Fibroblast of villous mesenchyme (primary cell): Measurements from ENCODE around the gene ZEB1. TPM values are rescaled to one million over a fixed set of nuclear protein-coding genes. Genes with fewer than 3 reads are reported as not detected.

Source experiments
- DNase-seq: peaks from one replicate; pipeline ENCODE4 v3.0.0-alpha.2; 2010; ENCODE audit warnings: low read depth
- H3K4me3 ChIP-seq: 2 replicates; pipeline ENCODE4 v1.5.1; 2011; ENCODE audit warnings: low read depth, mild to moderate bottlenecking, low read length
- total RNA-seq: library from RNA; depleted of rRNA; stranded (reverse); fragments of >200 nt; gene quantifications from 2 replicates; pipeline ENCODE4 v1.2.3, GENCODE V29; 2012
- TF ChIP-seq, protein P1 (sequence below): IDR thresholded peaks from 2 replicates; pipeline ENCODE4 v1.5.1; 2012; ENCODE audit warnings: low read depth, mild to moderate bottlenecking, low read length; ENCODE audit not compliant: insufficient read depth

The ZEB1 gene
- total RNA-seq, 1 donor: 89.8 TPM

DNA sequence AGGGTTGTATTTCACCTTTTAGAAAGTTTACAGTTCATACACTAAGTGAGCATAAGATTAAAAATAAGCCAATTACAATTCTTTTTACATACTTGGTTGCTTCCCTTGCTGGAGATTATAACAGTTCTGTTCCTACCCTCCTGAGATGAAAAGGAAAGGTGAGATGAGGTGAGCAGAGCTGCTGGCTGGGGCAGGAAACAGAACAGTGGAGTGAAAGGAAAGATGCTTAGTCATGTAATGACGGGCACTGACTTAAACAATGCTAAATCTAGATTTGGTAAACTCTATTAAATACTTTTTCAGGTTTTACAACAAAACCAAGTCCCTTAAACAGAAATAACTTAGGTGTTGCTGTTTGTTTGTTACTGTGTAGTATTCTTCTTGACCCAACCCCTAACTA, 19.9 kb upstream of the ZEB1 start:
- no peak for DNase-seq
- TF ChIP-seq, protein P1, sequence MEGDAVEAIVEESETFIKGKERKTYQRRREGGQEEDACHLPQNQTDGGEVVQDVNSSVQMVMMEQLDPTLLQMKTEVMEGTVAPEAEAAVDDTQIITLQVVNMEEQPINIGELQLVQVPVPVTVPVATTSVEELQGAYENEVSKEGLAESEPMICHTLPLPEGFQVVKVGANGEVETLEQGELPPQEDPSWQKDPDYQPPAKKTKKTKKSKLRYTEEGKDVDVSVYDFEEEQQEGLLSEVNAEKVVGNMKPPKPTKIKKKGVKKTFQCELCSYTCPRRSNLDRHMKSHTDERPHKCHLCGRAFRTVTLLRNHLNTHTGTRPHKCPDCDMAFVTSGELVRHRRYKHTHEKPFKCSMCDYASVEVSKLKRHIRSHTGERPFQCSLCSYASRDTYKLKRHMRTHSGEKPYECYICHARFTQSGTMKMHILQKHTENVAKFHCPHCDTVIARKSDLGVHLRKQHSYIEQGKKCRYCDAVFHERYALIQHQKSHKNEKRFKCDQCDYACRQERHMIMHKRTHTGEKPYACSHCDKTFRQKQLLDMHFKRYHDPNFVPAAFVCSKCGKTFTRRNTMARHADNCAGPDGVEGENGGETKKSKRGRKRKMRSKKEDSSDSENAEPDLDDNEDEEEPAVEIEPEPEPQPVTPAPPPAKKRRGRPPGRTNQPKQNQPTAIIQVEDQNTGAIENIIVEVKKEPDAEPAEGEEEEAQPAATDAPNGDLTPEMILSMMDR: no peak
- H3K4me3 ChIP-seq: no peak overlapping the region

- DNase-seq: no peak
- H3K4me3 ChIP-seq: no peak overlapping the region
- TF ChIP-seq, protein P1: no peak
These were observed 15.8 kb upstream of the ZEB1 start for GRCh38 chr10:31303212-31303611.

GRCh38 chr10:31304291-31304970, 14.6 kb upstream of the ZEB1 start:
- no peak overlapping the region for H3K4me3 ChIP-seq
- DNase-seq: peak; percentile 80
- TF ChIP-seq, protein P1: no peak

- DNase-seq: no peak
- no peak overlapping the region for H3K4me3 ChIP-seq
- TF ChIP-seq, protein P1: no peak
These were observed 5.6 kb upstream of the ZEB1 start for GRCh38 chr10:31313396-31313795.

DNA sequence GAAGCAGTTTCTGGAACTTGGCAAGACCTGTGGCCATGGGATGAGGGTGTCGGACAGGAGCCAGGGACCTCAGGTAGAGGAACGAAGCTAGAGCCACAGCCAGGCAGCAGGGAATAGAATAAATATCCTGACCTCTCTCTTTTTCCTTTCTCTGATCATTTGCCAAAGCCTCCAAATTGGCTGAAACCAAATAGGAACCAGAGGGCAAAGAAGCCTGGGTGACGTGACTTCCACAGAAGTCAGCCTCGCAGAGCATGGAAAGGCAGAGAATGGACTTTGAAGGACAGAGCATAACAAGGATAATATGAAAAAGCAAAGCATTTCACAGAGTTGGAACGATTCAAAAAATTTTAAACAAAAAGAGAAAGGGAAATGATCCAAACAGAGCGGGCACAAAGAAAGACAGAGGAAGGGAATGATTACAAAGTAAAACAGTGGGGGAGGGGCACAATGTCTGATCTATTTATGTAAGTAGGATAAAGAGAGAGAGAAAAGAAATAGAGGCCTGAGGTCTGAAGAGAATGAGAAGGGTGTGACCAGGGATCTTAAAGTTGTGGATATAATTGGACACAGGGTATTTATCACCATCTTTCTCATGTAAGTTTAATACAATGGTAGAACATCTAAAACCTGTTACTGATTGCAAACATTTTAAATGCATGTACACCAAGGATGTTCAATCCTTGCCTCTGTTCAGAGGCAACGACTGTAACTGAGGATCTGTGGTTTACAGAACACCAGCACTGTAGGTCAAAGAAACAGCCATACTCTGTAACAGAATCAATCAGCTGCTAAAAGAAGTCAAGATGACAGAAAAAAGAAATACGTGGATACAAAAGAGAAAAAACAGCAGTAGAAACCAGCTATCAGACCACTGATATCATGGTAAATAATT, 4.5 kb upstream of the ZEB1 start:
- TF ChIP-seq, protein P1: no peak
- DNase-seq: no peak
- no peak overlapping the region for H3K4me3 ChIP-seq

- TF ChIP-seq, protein P1: no peak
- DNase-seq: no peak
- H3K4me3 ChIP-seq: no peak overlapping the region
These were observed 3.6 kb upstream of the ZEB1 start for GRCh38 chr10:31315453-31315852.
